A172 (cell line): ENCODE measurements around the gene DNAH7. TPM values are rescaled to one million over a fixed set of nuclear protein-coding genes. Genes with fewer than 3 reads are reported as not detected.
"Not testable (repeated sequence)": the region's sequence is repeated elsewhere in the genome, so short reads cannot be mapped to it uniquely, and the experiment has no call there.

Experiments used
- DNase-seq: peaks from one replicate; pipeline ENCODE4 v3.0.0-alpha.2; 2015; ENCODE audit warnings: low spot score
- total RNA-seq: library from RNA; depleted of rRNA; stranded (reverse); fragments of >200 nt; shearing (Covaris generic); gene quantifications from 2 replicates; pipeline ENCODE4 v1.2.3, GENCODE V29; 2014; rRNA removed

DNAH7 gene
- total RNA-seq, 1 experiment from 2014 or later: 0.40 TPM

DNA sequence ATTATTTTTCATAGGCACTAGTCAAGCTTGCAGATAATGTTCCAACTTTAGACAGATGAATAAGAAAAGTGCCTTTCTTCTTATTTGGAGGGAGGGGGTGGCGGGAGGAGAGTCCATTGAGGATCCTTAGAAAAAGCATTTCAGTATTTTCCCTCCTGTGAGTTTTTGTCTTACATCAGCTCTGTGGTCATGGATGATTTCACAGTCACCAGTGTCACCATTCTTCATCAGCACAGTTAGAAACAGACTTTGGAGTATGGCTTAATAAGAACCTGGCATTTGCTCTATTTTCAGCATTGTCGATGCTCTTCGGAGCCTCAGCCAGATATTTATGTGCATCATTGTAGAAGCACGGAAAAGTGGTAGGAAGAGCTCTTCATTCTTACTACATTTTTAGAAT is 341.5 kb downstream of the DNAH7 start:
- no peak for DNase-seq

DNA sequence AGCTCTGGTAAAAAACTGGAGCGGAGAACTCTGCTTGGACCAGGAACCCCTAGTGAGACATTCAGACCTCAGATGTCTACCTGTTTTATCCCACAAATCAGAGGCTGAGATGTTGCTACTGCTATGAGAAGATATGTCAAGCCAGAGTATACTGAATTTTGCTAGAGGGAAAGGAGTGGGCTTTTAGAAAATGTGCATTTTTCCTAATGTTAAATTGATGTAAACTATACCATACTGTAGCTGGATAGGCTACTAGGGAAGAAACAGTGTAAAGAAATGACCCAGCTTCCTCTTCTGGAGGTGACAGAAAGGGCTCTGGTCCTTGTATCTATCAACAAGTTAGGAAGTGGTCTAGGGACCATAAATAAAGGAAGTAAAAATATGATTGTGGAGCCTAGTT is 346.6 kb downstream of the DNAH7 start:
- no peak for DNase-seq

DNA sequence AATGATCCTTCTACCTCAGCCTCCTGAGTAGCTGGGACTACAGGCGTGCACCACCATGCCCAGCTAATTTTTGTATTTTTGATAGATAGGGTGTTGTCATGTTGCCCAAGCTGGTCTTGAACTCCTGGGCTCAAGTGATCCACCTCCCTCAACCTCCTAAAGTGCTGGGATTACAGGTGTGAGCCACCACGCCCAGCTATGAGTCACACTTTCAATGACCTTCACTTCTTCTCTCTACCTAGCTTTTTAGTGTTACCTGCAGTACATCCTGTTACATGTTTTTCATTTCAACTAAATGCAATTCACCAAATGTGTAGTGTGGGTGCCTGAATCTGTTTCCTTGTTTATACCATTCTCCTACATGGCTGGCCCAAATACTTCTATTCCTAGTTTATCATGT is 347.6 kb downstream of the DNAH7 start:
- DNase-seq: no peak

DNA sequence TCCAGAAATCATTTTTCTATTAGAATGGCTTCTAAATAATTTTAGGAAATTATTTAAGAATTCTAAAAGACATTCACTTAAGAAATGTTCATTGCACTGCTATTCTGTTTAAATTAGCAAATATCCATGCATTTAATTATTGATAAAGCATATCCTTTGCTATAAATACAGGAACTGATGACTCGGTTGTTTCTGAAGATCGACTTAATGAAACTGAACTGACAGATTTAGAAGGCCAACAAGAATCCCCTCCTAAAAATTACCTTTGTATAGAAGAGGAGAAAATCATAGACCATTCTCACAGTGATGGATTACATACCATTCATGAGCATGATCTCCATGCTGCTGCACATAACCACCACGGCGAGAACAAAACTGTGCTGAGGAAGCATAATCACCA is 352.2 kb downstream of the DNAH7 start:
- no peak for DNase-seq

DNA sequence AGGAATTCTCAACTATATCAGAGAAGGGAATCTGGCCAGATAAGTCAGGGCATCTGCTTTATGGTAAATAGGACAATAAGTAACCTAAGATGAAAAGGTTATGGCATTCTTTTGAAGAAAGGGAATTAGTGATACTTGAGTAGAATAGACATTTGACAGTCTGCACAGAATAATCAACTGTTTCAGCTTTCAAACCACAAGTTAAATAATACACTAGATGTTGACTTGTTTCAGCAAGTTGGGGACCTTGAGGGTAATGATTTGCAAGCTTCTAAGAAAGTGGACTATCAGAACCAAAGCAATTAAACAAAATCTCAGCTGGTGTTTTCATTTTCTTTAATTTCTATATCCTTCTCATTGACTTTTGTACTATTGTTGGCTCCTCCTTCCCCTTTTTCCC is 357.2 kb downstream of the DNAH7 start:
- DNase-seq: no peak

DNA sequence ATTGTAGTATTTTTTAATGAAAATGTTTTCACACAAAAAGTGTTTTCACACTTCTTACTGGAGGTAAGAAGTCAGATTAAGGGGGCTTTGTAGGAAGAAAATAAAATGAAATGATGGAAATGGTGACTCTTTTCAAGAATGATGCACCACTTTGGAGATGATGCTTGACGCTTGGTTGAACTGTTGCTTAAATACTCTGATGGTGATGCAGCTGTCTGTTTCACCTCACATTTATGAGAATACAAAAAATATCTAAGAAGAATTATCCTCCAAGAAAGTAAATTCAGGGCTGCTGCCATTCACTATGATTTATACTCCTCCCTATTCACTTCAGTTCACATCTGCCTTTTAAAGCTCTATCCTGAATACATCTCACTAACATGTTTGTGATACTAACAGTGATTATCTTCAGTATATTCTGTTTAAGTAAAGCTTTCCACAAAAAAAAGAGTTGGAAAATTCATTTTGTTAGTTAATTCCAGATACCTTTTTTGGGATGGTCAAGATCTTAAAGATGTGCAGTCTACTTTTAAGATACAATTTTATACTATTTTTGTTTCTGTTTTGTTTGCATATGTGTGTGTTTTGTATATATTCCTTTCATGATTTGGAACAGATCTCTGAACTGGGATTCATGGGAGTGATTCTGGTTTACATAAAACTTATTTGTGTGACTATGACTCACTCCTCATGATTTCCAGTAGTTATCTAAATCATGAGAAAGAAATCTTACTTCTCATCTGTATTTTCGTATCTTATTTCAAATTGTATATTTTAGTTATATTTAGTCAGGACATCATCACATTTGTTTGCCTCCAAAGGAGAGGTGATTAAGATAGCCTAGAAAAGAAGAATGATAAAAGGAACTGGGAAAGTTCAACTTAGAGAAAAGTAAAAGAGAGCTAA is 358.5 kb downstream of the DNAH7 start:
- peak; percentile 16 for DNase-seq

DNA sequence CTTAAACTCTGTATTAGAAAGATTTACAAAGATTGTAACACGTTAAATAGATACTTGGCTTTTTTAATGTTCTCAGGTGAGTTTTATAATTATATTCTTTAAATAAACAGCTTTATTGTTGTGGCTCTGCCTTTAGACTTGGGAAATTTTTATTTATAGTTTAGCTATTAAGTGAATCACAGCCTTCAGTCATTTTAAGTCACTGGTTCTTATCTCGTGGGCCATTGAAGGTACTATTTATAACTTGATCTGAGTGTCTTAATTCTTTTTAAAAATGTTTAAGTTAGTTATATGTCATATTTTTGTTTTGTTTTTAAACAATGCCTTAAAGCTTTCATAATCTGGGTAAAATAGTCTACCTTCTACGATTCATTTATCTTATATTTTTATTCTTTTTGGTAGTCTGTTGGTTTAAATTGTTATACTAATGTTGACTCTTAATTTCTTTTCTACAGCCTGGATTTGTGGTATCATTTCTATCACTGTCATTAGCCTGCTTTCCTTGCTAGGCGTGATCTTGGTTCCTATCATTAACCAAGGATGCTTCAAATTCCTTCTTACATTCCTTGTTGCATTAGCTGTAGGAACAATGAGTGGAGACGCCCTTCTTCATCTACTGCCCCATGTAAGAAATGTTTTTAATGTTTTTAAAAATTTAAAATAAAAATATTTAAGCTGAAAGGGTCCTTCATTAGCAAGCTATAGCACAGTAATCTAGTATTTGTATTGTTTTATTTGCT is 362.3 kb downstream of the DNAH7 start:
- peak; percentile 55 for DNase-seq

DNA sequence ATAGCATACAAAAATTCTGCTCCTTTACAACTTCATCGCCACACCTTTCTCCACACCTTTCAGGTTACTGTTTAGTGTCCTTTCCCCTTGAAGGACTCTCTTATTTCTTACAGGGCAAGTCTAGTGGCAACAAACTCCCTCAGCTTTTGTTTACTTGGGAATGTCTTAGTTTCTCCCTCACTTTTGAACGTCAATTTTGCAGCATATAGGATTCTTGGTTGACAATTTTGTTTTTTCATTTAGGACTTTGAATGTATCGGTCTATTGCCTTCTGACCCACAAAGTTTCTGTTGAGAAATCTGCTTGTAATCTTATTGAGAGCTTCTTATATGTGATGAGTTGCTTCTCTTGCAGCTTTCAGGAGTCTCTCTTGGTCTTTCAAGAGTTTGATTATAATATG is 368.2 kb downstream of the DNAH7 start:
- DNase-seq: no peak

DNA sequence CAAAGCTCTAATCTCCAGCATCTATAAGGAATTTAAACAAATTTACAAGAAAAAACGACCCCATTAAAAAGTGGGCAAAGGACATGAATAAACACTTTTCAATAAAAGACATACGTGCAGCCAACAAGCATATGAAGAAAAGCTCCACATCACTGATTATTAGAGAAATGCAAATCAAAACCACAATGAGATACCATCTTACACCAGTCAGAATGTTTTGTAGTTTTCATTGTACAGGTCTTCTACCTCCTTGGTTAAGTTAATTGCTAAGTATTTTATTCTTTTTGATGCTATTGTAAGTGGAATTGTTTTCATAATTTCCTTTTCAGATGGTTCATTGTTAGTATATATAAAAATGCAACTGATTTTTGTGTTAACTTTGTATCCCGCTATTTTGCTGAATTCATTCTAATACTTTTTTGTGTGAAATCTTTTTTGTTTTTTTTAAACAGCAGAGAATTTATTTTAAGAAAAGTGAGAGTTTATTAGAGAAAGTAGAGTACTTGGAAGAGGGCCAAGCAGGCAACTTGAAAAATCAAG is 370.9 kb downstream of the DNAH7 start:
- DNase-seq: no peak

DNA sequence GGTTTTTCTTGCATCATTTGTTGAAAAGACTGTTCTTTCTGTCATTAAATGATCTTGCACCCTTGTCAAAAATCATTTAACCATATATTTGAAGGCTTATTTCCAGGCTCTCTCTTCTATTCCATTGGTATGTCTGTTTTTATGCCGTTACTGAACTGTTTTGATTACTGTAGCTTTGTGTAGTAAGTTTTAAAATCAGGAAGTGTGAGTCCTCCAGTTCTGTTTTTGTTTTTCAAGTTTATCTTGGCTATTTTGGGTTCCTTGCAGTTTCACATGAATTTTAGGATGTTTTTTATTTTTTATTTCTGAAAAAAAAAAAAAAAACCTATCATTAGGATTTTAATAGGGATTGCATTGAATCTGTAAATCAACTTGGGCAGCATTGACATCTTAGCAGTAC is 372.6 kb downstream of the DNAH7 start:
- DNase-seq: no peak

DNA sequence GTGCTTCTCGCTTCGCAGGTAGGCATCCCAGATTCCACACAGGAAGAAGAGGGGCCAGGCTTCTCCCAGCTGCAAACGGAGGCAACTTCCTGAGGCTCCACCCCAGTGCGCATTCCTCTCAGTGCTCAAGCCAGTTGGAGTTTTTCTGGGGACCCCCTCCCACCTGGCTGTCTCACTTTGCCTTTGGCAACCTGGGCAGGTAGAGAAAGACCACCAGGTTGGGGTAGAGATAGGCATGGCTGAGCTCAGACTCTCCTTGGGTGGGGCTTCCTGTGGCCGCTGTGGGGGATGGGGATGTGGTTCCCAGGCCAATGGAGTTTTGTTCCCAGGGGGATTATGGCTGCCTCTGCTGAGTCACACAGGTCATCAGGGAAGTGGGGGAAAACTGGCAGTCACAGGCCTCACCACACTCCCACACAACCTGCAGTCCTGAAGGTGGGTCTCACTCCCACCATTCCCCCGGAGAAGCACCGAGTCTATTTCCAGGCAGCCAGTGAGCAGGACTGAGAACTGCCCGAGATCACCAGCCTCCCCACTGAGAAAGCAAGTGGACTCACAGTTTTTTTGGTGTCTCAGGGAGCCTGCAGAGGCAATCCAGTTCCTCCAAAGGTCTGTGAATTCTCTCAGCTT is 373.5 kb downstream of the DNAH7 start:
- DNase-seq: peak; percentile 13

DNA sequence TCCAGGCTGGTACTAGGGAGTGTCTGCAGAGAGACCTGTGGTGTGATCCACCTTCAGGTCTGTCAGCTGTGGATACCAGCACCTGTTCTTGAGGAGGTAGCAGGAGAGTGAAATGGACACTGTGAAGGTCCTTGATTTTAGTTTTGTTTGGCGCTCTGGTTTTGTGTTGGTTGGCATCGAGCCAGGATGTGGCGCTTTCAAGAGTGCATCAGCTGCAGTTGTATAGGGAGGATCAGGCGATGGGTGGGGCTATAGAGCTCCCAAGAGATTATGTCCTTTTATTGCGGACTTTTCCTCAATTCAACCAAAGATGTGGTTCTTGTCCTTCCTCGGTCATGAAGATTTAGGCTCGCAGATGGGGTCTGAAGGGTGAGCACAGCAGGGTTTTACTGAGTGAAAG is 374.1 kb downstream of the DNAH7 start:
- DNase-seq: no peak

DNA sequence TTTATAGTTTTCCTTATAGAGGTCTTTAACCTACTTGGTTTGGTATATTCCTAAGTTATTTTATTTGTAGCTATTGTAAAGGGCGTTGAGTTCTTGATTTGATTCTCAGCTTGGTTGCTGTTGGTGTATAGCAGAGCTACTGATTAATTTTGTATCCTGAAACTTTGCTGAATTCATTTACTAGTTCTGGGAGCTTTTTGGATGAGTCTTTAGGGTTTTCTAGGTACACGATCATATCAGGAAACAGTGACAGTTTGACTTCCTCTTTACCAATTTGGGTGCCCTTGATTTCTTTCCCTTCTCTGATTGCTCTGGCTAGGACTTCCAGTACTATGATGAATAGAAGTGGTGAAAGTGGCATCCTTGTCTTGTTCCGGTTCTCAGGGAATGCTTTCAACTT is 376.1 kb downstream of the DNAH7 start:
- DNase-seq: not testable (repeated sequence)

Other genes with a start within 250 kb of the DNAH7 start
- 19.5 and 20.5 TPM in 2 replicates for gene STK17B, start 102.7 kb upstream of the DNAH7 start, total RNA-seq